IPS-18c (cell line): ENCODE results near the gene KANSL3.
A peak's percentile ranks its signal among the peaks of the same experiment; 100 is the strongest.
"Not testable (repeated sequence)": the region's sequence is repeated elsewhere in the genome, so short reads cannot be mapped to it uniquely, and the experiment has no call there.

Experiments used
- H3K4me3 ChIP-seq: 2 replicates; pipeline ENCODE4 v1.7.0; 2013; ENCODE audit warnings: low read depth, mild to moderate bottlenecking, low read length, moderate library complexity; ENCODE audit not compliant: insufficient read depth
- H3K9me3 ChIP-seq: one replicate; pipeline ENCODE4 v1.6.1; 2013; ENCODE audit warnings: mild to moderate bottlenecking, low read length, moderate library complexity; ENCODE audit not compliant: control insufficient read depth, insufficient read depth

KANSL3 gene

DNA sequence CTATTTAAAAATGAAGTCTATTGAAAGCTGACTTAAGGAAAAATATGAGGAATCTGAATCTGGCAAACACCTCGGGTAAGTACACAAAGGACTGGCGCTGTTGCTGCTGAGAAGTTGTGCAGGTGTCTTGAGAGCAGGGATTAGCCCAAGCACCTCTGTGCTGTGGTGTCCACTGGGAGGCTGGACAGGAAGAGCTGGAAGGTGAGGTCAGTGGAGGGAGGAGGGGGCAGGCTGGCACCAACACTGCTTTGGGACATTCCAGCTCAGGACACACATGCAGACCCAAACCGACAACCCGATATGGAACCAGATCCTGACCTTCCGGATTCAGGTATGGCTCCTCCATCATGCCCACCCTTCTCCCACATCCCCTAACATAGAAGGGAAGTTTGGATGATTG is 25.1 kb upstream of the KANSL3 start:
- Histone ChIP-seq H3K9me3 (peaks cover 2% of the 10 kb centered on the region), H3K4me3 (no peak overlapping the region)

DNA sequence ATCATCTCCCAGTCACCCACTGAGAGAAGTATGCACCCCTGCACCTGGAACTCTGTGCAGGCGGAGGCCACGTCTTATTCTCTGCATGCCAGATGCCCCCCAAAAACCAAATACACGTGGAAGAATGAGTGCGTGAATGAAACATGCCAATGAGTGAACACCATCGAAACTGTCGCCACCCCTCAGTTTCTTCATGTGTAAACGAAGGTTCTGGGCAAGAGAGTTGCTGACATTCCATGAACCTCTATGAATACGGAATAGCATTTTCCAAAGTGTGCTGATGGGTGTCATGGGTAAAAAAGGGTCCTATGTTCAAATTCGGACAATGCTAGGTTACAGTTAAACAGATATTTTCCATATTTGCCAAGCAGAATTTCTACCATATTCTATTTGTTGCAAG is 24.2 kb upstream of the KANSL3 start:
- Histone ChIP-seq H3K4me3 (no peak overlapping the region), H3K9me3 (peaks cover 2% of the 10 kb centered on the region)

DNA sequence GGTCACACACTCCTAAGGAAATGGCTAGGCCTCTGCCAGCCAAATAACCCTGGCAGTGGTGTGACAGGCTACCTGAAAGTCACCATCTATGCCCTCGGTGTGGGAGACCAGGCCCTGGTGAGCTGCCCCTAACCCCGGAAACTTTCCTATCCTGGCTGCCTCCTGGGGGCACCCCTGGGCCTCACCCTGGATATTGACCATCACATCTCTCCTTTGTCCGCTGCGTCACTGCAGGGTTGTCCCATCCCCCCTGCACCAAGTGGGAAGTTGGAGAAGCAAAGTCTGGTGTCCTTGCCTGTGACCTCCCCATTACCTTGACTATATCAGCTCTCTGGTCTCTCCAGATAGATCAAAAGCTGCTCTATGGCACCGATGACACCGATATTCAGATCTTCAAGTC is 23.2 kb upstream of the KANSL3 start:
- peaks cover 2% of the 10 kb centered on the region for H3K9me3 ChIP-seq
- no peak overlapping the region for H3K4me3 ChIP-seq

DNA sequence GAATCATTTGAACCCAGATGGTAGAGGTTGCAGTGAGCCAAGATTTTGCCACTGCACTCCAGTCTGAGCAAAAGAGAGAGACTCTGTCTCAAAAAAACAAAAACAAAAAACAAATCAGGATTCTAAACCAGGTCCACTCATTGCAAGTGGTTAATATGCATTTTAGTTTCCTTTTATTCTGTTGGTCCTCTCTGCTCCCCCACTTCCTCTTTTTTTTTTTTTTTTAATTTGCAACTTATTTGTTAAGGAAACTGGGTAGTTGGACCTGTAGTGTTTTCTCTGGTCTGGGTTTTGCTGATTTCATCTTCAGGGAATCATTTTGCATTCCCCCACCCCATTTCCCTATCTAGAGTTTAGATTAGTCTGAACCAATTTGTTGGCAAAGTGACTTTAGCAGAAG is 18.4 kb upstream of the KANSL3 start:
- no peaks in the 10 kb centered on the region for H3K9me3 ChIP-seq
- H3K4me3 ChIP-seq: no peak overlapping the region

DNA sequence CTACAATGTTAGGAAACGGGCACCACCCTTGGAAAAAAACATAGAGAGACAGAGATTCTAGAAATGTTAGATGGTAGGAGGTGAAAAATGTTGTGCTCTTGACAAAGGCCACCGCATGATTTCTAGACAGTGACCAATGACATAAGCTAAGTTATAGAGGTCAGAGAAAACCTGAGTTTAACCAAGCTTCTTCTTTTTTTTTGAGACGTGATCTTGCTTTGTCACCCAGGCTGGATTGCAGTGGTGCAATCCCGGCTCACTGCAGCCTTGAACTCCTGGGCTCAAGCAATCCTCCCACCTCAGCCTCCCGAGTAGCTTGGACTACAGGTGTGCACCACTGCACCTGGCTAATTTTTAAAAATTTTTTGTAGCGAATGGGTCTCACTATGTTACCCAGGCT is 17.4 kb upstream of the KANSL3 start:
- H3K9me3 ChIP-seq: no peaks in the 10 kb centered on the region
- H3K4me3 ChIP-seq: no peak overlapping the region

DNA sequence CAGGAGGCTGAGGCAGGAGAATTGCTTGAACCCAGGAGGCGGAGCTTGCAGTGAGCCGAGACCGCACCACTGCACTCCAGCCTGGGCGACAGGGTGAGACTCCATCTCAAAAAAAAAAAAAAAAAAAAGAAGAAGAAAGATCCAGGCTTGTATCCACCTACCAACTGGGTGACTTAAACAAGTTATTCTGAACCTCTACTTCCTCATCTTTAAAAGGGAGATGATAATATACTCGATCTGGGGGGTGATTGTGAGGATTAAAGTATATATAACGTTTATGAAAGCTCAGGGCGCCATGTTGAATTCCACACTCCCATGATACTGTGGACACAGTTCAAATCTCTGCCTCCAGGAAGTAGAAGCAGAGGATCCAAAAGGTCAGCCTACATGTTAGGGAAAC is 16.7 kb upstream of the KANSL3 start:
- H3K9me3 ChIP-seq, H3K4me3 ChIP-seq: not testable (repeated sequence)

DNA sequence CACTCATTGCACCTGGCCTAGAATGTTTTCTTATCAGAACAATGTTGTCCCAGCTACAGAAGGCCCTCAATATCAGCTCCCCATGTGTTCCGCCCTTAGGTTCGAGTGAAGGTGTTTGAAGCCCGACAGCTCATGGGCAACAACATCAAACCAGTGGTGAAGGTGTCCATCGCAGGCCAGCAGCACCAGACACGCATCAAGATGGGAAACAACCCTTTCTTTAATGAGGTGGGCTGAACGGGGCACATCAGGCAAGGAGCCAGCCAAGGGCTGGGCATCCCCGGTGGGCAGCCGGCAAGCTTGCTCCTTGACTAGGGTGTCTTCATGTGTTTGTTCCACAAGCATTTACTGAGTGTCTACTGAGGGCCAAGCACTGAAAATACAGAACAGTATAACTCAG is 13.7 kb upstream of the KANSL3 start:
- Histone ChIP-seq H3K4me3 (no peak overlapping the region), H3K9me3 (no peaks in the 10 kb centered on the region)

GRCh38 chr2:96649342-96649741 is 11.2 kb upstream of the KANSL3 start:
- Histone ChIP-seq H3K9me3 (no peaks in the 10 kb centered on the region), H3K4me3 (no peak overlapping the region)

GRCh38 chr2:96648306-96648930 is 10.3 kb upstream of the KANSL3 start:
- no peaks in the 10 kb centered on the region for H3K9me3 ChIP-seq

GRCh38 chr2:96647681-96648080 is 9.6 kb upstream of the KANSL3 start:
- Histone ChIP-seq H3K4me3 (no peak overlapping the region), H3K9me3 (no peaks in the 10 kb centered on the region)

More at GRCh38 chr2:96648306-96648930, 10.3 kb upstream of the KANSL3 start:
- no peak overlapping the region for H3K4me3 ChIP-seq

- Histone ChIP-seq H3K4me3 (peak within 1 kb of the TSS; percentile 38), H3K9me3 (no peaks in the 10 kb centered on the region)
Measured at GRCh38 chr2:96642564-96643360, 4.7 kb upstream of the KANSL3 start, which contains the start of gene FER1L5. Gene FER1L5, plus strand, starts transcription at chr2:96642764. Its CDS starts 73 bp downstream, at chr2:96642837.

- Histone ChIP-seq H3K4me3 (peak overlapping the region; percentile 81), H3K9me3 (no peaks in the 10 kb centered on the region)
Measured at GRCh38 chr2:96637385-96638143, 548 bp downstream of the KANSL3 start.

- no peaks in the 10 kb centered on the region for H3K9me3 ChIP-seq
- peak overlapping the region; percentile 81 for H3K4me3 ChIP-seq
Measured at GRCh38 chr2:96636551-96637171, 1.5 kb downstream of the KANSL3 start.

- Histone ChIP-seq H3K4me3 (no peak overlapping the region), H3K9me3 (no peaks in the 10 kb centered on the region)
Measured at GRCh38 chr2:96633641-96634040, 4.5 kb downstream of the KANSL3 start.

GRCh38 chr2:96631804-96632435 is 6.2 kb downstream of the KANSL3 start:
- Histone ChIP-seq H3K4me3 (no peak overlapping the region), H3K9me3 (no peaks in the 10 kb centered on the region)

DNA sequence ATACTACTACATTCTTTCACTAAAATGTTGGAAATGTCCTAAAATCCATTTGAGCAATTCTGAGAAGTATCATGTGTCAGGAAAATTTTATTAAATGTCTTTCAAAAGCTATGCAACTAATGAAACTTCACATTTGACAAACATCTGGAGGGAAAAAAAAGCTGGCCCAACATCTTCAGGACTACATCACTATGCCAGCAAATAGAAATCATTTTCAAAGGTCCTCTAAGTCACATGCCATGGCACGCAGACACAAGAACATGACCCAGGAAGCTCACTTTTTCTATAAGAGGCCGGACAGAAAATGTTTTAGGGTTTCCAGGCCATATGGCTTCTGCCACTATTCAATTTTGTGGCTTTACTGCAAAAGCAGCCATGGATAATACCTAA is 11.6 kb downstream of the KANSL3 start:
- Histone ChIP-seq H3K4me3 (no peak overlapping the region), H3K9me3 (no peaks in the 10 kb centered on the region)
